A549 (cell line): ENCODE measurements around the gene ARID5B.

ENCODE experiments used
- EP300 ChIP-seq, 2 experiments: fragments of >200 bp; sonication (Bioruptor Twin); formaldehyde crosslinking; IDR thresholded peaks; 2 replicates in 1 of 2; 3 replicates in 1 of 2; pipeline ENCODE4 v1.6.1; 2016 to 2017
- JUN ChIP-seq, 2 experiments: fragments of >200 bp; sonication (Bioruptor Twin); formaldehyde crosslinking; IDR thresholded peaks; 2 replicates in 1 of 2; 3 replicates in 1 of 2; pipeline ENCODE4 v1.6.1; 2016 to 2017
- PBX3 ChIP-seq: IDR thresholded peaks from 2 replicates; pipeline ENCODE4 v1.6.1; 2012
- PHF8 ChIP-seq: fragments of 200-600 bp; sonication (generic); IDR thresholded peaks from 2 replicates; pipeline ENCODE4 v1.6.1; 2016; ENCODE audit warnings: low read depth, mild to moderate bottlenecking, antibody characterized with exemption, moderate library complexity, borderline replicate concordance
- POLR2A ChIP-seq: IDR thresholded peaks from 2 replicates; pipeline ENCODE4 v1.6.1; 2012; ENCODE audit warnings: mild to moderate bottlenecking, low read length
- POLR2AphosphoS2 ChIP-seq: conservative IDR thresholded peaks from 2 replicates; pipeline ENCODE4 v1.6.1; 2012; ENCODE audit warnings: low read length, improper control_type of control experiment, inconsistent platforms
- RAD21 ChIP-seq, 2 experiments: fragments of >200 bp in 1 of 2; sonication (Bioruptor Twin) in 1 of 2; formaldehyde crosslinking in 1 of 2; IDR thresholded peaks in 1 of 2; conservative IDR thresholded peaks in 1 of 2; 2 replicates in 1 of 2; 3 replicates in 1 of 2; pipeline ENCODE4 v1.6.1; 2012 to 2018; ENCODE audit warnings: inconsistent platforms in 1 of 2
- RCOR1 ChIP-seq: fragments of 150-350 bp; IDR thresholded peaks from 2 replicates; pipeline ENCODE4 v1.6.1; 2014; ENCODE audit warnings: antibody characterized with exemption, low read length, low read depth
- SREBF2 ChIP-seq: fragments of 450-650 bp; IDR thresholded peaks from 2 replicates; pipeline ENCODE4 v1.6.1; 2014; ENCODE audit warnings: mild to moderate bottlenecking, moderate library complexity
- TF ChIP-seq, protein P1 (sequence below): fragments of 200-600 bp; sonication (generic); IDR thresholded peaks from 2 replicates; pipeline ENCODE4 v1.6.1; 2016; ENCODE audit warnings: antibody characterized with exemption, mild to moderate bottlenecking, moderate library complexity
- TF ChIP-seq, protein P2 (sequence below): fragments of >200 bp; sonication (Bioruptor Twin); formaldehyde crosslinking; IDR thresholded peaks from 3 replicates; pipeline ENCODE4 v1.5.1; 2016

- no peak for TF ChIP-seq RAD21 (conservative IDR thresholded peaks at IDR 0.05 in 1 of 2, IDR thresholded peaks at IDR 0.05 in 1 of 2)
- TF ChIP-seq, protein P1, sequence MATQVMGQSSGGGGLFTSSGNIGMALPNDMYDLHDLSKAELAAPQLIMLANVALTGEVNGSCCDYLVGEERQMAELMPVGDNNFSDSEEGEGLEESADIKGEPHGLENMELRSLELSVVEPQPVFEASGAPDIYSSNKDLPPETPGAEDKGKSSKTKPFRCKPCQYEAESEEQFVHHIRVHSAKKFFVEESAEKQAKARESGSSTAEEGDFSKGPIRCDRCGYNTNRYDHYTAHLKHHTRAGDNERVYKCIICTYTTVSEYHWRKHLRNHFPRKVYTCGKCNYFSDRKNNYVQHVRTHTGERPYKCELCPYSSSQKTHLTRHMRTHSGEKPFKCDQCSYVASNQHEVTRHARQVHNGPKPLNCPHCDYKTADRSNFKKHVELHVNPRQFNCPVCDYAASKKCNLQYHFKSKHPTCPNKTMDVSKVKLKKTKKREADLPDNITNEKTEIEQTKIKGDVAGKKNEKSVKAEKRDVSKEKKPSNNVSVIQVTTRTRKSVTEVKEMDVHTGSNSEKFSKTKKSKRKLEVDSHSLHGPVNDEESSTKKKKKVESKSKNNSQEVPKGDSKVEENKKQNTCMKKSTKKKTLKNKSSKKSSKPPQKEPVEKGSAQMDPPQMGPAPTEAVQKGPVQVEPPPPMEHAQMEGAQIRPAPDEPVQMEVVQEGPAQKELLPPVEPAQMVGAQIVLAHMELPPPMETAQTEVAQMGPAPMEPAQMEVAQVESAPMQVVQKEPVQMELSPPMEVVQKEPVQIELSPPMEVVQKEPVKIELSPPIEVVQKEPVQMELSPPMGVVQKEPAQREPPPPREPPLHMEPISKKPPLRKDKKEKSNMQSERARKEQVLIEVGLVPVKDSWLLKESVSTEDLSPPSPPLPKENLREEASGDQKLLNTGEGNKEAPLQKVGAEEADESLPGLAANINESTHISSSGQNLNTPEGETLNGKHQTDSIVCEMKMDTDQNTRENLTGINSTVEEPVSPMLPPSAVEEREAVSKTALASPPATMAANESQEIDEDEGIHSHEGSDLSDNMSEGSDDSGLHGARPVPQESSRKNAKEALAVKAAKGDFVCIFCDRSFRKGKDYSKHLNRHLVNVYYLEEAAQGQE = no peak
- TF ChIP-seq, protein P2, sequence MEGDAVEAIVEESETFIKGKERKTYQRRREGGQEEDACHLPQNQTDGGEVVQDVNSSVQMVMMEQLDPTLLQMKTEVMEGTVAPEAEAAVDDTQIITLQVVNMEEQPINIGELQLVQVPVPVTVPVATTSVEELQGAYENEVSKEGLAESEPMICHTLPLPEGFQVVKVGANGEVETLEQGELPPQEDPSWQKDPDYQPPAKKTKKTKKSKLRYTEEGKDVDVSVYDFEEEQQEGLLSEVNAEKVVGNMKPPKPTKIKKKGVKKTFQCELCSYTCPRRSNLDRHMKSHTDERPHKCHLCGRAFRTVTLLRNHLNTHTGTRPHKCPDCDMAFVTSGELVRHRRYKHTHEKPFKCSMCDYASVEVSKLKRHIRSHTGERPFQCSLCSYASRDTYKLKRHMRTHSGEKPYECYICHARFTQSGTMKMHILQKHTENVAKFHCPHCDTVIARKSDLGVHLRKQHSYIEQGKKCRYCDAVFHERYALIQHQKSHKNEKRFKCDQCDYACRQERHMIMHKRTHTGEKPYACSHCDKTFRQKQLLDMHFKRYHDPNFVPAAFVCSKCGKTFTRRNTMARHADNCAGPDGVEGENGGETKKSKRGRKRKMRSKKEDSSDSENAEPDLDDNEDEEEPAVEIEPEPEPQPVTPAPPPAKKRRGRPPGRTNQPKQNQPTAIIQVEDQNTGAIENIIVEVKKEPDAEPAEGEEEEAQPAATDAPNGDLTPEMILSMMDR = no peak
- TF ChIP-seq POLR2AphosphoS2 = no peak
- TF ChIP-seq JUN (IDR thresholded peaks at IDR 0.05) = no peak
- TF ChIP-seq EP300 (IDR thresholded peaks at IDR 0.05) = no peak
- TF ChIP-seq POLR2A = no peak
- no peak for TF ChIP-seq RCOR1
- no peak for TF ChIP-seq SREBF2
- TF ChIP-seq PHF8 = no peak
- no peak for TF ChIP-seq PBX3
Observed at GRCh38 chr10:61869041-61869675, 32.3 kb upstream of the ARID5B start.
